GM18870 (cell line): ENCODE data around the gene PPP1R9A.
"Not testable (repeated sequence)": the region's sequence is repeated elsewhere in the genome, so short reads cannot be mapped to it uniquely, and the experiment has no call there.

Source experiments
- ATAC-seq: cut with Tn5 transposase; IDR thresholded peaks from one replicate; pipeline ENCODE4 v1.9.1; 2021; ENCODE audit warnings: moderate library complexity; ENCODE audit not compliant: unreplicated experiment

PPP1R9A gene

GRCh38 chr7:94972296-94972695 lies 64.9 kb downstream of the PPP1R9A start:
- ATAC-seq: no peak

- ATAC-seq: no peak
These were observed 66.5 kb downstream of the PPP1R9A start for GRCh38 chr7:94973844-94974243.

- no peak for ATAC-seq
These were observed 67.0 kb downstream of the PPP1R9A start for GRCh38 chr7:94974423-94974822.

DNA sequence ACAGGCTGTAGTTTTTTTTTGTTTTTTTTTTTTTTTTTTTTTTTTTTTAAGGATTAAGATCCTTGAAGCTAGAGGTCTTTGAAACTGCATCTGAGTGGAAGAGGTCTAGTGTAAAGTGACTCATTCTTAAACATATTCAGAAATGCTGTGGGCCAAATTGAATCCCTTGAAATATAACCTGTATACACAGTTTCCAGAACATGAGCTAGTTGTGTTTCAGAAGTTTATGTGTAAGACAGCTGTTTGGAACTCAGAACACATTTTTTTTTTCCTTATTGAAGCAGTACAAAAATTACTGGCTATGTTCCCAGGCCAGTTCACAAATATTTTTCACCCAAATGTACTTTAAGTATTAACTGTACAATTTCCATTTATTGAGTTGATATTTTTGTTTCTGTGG lies 67.9 kb downstream of the PPP1R9A start:
- no peak for ATAC-seq

GRCh38 chr7:94980418-94981142 lies 73.2 kb downstream of the PPP1R9A start:
- no peak for ATAC-seq

GRCh38 chr7:94995921-94996320 lies 88.5 kb downstream of the PPP1R9A start:
- ATAC-seq: no peak

DNA sequence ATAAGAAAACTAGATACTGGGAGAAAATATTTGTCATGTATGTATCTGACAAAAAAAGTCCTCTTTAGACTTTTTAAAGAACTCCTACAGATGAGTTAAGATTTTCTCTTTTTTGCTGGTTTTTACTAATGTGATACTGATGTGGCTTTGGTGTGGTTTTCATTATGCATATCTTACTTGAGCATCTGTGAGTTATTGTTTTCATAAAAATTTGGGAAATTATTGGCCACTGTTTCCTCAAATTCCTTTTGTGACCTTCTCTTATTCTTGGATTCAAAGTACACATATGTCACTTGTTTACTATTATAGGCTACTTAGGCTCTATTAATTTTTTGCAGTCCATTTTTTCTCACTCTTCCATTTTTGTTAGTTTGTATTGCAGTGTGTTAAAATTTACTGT lies 89.0 kb downstream of the PPP1R9A start:
- ATAC-seq: no peak

DNA sequence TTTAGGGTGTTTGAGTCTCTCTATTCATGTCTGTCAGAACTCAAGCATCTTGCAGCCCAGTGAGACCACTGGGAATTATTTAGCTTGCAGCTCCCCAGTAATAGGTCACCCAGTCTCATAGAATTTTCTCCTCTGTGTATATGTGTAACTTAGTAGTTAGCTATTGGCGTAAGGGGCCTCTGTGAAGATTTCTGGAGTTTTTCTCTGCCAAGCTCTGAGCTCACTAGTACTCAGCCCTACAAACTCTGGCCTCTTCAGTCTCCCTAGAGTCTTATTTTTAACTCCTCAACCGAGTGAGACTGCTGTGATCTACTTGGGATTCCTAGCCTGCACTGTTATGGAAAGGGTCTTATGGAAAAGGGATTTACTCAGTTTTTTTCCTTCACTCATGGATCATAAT lies 90.2 kb downstream of the PPP1R9A start:
- ATAC-seq: no peak

DNA sequence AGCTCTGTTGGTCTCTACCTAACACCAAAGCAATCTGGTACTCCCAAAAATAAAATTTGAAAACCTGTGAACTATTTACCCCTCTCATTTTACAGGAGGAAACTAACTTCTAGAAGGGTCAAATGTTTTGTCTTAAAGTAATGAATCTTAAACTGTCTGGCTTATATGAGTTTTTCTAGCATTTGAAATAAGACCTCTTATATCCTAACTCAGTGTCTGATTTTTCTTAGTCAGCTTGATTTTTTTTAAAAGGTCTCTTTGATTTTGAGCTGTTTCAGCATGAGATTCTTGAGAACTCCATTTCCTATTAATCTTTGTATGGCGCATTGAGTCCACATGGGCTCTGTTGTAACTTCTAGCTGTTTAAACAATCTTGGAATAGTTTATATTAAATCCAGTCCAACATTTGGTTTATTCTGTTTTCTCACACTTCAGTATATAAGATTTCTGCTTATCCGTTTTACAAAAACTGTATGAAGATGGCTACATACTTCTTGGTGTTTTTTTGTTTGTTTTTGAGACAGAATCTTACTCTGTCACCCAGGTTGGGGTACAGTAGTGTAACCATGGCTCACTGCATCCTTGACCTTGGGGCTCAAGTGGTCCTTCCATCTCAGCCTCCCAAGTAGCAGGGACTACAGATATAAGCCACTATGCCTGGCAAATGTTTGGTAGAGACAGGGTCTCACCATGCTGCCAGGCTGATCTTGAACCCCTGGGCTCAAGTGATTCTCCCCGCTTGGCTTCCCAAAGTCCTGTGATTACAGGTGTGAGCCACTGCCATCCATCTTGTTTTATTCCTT lies 91.1 kb downstream of the PPP1R9A start:
- no peak for ATAC-seq

DNA sequence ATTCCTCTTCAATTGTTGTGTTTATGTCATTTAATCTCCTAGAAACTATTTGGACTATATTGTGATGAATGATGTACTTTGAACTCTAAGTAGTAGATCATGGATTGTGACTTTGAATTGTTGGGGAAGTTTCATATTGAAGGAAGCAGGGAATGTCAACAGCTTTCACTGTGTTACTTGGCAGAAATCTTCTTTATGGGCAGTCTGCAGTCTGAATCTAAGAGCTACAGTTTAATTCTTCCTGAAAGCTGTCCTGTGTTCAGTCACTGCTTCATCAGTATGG lies 91.6 kb downstream of the PPP1R9A start:
- ATAC-seq: no peak

DNA sequence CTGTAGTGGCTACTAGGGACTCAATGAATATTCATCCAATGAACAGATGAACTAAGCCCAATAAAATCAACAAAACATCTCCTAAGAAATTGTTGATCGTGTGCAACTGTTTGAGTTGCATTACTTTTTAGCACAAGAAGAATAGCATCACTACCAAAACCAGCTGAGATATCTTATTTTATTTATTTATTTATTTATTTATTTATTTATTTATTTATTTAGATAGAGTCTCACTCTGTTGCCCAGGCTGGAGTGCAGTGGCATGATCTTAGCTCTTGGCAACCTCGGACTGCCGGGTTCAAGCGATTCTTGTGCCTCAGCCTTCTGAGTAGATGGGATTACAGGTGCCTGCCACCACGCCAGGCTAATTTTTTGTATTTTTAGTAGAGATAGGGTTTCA lies 92.2 kb downstream of the PPP1R9A start:
- ATAC-seq: not testable (repeated sequence)

DNA sequence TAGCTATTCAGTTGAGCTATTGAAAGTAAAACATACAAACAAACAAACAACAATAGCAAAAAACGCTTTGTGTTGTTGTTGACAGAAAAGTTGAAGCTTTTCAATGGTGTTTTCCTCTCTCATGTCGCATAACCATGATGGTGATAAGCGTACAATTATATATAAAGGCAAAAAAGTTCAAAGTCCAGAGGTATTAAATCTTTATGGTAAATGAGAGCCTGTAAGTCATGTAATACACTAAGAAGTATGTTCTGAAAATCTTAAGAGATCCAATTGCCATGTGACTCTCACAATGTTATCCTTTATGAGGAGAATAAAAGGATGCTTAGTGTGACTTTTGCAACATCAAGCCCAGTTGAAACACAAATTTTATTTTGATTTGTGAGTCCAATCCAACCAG lies 93.9 kb downstream of the PPP1R9A start:
- no peak for ATAC-seq

GRCh38 chr7:95001815-95002561 lies 94.6 kb downstream of the PPP1R9A start:
- ATAC-seq: no peak

- no peak for ATAC-seq
These were observed 95.4 kb downstream of the PPP1R9A start for GRCh38 chr7:95002775-95003174.

GRCh38 chr7:95004618-95005247 lies 97.3 kb downstream of the PPP1R9A start:
- ATAC-seq: no peak

GRCh38 chr7:95006010-95006409 lies 98.6 kb downstream of the PPP1R9A start:
- ATAC-seq: no peak

DNA sequence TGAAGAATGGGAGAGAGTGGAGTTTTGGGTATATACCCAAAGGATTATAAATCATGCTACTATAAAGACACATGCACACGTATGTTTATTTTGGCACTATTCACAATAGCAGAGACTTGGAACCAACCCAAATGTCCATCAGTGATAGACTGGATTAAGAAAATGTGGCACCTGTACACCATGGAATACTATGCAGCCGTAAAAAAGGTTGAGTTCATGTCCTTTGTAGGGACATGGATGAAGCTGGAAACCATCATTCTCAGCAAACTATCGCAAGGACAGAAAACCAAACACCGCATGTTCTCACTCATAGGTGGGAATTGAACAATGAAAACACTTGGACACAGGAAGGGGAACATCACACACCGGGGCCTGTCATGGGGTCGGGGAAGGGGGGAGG lies 101.4 kb downstream of the PPP1R9A start:
- ATAC-seq: not testable (repeated sequence)

- no peak for ATAC-seq
These were observed 103.9 kb downstream of the PPP1R9A start for GRCh38 chr7:95011146-95011928.

GRCh38 chr7:95011995-95012394 lies 104.6 kb downstream of the PPP1R9A start:
- no peak for ATAC-seq

- no peak for ATAC-seq
These were observed 110.6 kb downstream of the PPP1R9A start for GRCh38 chr7:95018021-95018420.

GRCh38 chr7:95026018-95026417 lies 118.6 kb downstream of the PPP1R9A start:
- no peak for ATAC-seq
